GM13976 (cell line): Measurements from ENCODE around the gene HIVEP3.

Source experiments
- DNase-seq: peaks from one replicate; pipeline ENCODE4 v3.0.0; 2012; ENCODE audit warnings: low spot score
- in situ Hi-C: fragments of 300-500 bp; cut with MboI; formaldehyde crosslinking; loops from one replicate; pipeline ENCODE4 v1.12.0; 2022; ENCODE audit warnings: low sequenced_read_pairs, mixed read lengths, inconsistent platforms; ENCODE audit not compliant: unreplicated experiment
- TF ChIP-seq, protein P1 (sequence below): IDR thresholded peaks from 2 replicates; pipeline ENCODE4 v1.5.1; 2012; ENCODE audit warnings: borderline replicate concordance, mild to moderate bottlenecking; ENCODE audit not compliant: insufficient read depth; ENCODE audit errors: extremely low read depth, missing control alignments, control extremely low read depth

Gene HIVEP3

DNA sequence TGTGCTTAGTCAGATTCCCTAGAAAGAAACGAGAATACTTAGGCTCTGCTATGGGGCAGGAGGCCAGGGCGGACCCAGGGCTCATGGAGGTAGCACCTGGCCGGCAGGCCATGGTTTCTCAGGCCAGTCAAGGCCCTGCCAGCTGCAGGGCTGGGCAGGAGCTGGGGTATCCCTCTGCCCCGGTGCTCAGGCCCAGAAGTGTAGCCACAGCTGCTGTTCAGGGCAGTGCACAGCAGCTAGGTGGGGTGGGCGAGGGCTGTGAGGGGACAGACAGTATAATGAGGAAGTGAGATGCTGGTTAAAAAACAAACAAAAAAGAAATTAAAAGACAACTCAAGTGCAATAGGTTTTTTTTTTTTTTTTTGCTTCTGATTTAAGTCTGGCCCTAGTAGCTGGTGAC is 400.3 kb downstream of the HIVEP3 start:
- in situ Hi-C loops: no loop called here
- no peak for DNase-seq
- TF ChIP-seq, protein P1, sequence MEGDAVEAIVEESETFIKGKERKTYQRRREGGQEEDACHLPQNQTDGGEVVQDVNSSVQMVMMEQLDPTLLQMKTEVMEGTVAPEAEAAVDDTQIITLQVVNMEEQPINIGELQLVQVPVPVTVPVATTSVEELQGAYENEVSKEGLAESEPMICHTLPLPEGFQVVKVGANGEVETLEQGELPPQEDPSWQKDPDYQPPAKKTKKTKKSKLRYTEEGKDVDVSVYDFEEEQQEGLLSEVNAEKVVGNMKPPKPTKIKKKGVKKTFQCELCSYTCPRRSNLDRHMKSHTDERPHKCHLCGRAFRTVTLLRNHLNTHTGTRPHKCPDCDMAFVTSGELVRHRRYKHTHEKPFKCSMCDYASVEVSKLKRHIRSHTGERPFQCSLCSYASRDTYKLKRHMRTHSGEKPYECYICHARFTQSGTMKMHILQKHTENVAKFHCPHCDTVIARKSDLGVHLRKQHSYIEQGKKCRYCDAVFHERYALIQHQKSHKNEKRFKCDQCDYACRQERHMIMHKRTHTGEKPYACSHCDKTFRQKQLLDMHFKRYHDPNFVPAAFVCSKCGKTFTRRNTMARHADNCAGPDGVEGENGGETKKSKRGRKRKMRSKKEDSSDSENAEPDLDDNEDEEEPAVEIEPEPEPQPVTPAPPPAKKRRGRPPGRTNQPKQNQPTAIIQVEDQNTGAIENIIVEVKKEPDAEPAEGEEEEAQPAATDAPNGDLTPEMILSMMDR: no peak

DNA sequence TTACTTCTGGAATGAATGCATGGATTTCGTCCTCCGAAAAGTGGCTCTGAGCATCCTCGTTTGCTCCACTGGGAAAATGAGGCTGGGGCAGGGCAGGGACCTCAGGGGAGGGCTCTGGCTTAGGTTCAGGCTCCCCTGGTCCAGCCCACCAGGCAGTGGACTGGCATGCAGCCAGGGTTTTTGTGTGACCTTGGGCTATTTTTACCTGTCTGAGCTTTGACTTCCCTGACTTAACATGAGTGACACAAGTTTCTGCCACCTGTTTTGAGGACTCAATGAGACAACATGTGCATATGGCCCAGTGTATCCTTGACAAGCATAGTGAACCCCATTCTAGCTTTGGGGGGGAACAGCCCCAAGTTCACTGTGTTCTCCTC is 401.7 kb downstream of the HIVEP3 start:
- DNase-seq: no peak
- in situ Hi-C loops: no loop called here
- TF ChIP-seq, protein P1: no peak

DNA sequence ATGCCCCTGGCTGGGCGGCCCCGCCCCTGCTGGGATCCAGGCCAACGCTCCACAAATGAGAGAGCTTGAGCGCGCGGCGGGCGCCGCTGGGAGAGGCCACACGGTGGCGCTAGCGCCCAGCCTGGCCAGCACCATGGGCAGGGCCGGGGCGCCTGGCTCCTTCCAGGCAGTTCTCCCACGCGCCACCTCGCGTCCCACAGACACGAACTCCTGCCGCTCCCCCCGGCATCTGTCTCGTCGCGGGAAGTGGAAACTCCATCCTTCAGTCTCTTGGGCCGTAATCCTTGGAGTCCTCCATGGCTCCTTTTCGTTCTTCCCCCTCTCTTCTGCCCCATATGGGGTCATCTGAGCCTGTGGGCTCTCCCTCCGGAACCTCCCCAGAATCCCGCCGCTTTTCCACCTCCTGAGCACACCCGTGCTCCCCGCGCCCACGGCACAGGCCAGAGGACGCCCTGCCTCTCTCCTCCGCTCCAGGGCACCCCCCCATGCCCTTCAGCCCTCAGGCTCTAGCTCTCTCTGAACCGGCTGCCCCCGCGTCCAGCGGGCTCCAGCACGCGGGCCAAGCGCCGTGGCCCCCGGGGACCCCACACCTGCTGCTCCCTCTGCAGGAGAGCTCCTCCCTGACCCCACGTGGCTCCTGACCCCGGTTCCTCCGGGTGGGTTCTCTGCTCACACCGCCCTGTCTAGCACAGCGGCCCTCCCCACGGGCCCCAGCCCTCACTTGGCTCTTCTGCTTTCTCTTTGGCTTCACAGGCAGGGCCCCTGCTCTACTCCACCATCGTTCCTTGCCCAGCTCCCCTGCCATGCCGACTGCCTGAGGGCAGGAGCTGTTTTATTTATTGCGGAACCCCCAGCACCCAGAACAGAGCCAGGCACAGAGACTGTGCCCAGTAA is 402.3 kb downstream of the HIVEP3 start:
- peak; percentile 94 for DNase-seq
- in situ Hi-C loops: no loop called here
- TF ChIP-seq, protein P1: peak; percentile 98

GRCh38 chr1:41515778-41516167 is 402.9 kb downstream of the HIVEP3 start:
- TF ChIP-seq, protein P1: no peak
- in situ Hi-C loops: no loop called here
- no peak for DNase-seq

- TF ChIP-seq, protein P1: no peak
- no peak for DNase-seq
- in situ Hi-C loops: no loop called here
Measured at GRCh38 chr1:41515131-41515678, 403.5 kb downstream of the HIVEP3 start.

GRCh38 chr1:41514381-41514780 is 404.3 kb downstream of the HIVEP3 start:
- TF ChIP-seq, protein P1: no peak
- no peak for DNase-seq
- in situ Hi-C loops: no loop called here
